WTC11 (cell line): ENCODE measurements around the gene TMEM135. TPM values are rescaled to one million over a fixed set of nuclear protein-coding genes. Genes with fewer than 3 reads are reported as not detected.

Source experiments
- ATAC-seq: fragments of 200-7000 bp; cut with Tn5 transposase; 2 replicates; pipeline ENCODE4 v1.10.0; 2021; ENCODE audit warnings: mild to moderate bottlenecking, moderate library complexity
- CTCF ChIA-PET: fragments of 300-600 bp; sonication (Branson Sonifier 250); formaldehyde crosslinking; loops from one replicate; lab custom pipeline; 2021; ENCODE audit warnings: antibody characterized with exemption; lab: Charles Lee
- POLR2A ChIA-PET: fragments of 350-600 bp; sonication (Branson Sonifier 250); formaldehyde crosslinking; loops from one replicate; lab custom pipeline; 2021; ENCODE audit warnings: antibody characterized with exemption; lab: Charles Lee
- DNase-seq: peaks from one replicate; pipeline ENCODE4 v3.0.0; 2021; ENCODE audit warnings: low spot score
- H3K27ac Mint-ChIP-seq: 2 replicates; pipeline ENCODE4 v1.8.0; 2021; ENCODE audit warnings: mixed read lengths
- H3K27me3 Mint-ChIP-seq: 2 replicates; pipeline ENCODE4 v1.8.0; 2021; ENCODE audit warnings: low read depth, mild to moderate bottlenecking, moderate library complexity, mixed read lengths
- H3K36me3 Mint-ChIP-seq: 2 replicates; pipeline ENCODE4 v1.8.0; 2021; ENCODE audit warnings: mixed read lengths
- H3K4me1 Mint-ChIP-seq: 2 replicates; pipeline ENCODE4 v1.8.0; 2022; ENCODE audit warnings: mixed read lengths
- H3K4me3 Mint-ChIP-seq: 2 replicates; pipeline ENCODE4 v1.8.0; 2021; ENCODE audit warnings: mild to moderate bottlenecking, moderate library complexity, mixed read lengths
- H3K9me3 Mint-ChIP-seq: 2 replicates; pipeline ENCODE4 v1.8.0; 2021; ENCODE audit warnings: mixed read lengths
- ATF1 ChIP-seq: sonication (generic); formaldehyde crosslinking; IDR thresholded peaks from 2 replicates; pipeline ENCODE4 v1.8.1; 2023; ENCODE audit warnings: mild to moderate bottlenecking, moderate library complexity, missing genetic modification reagents
- CREB1 ChIP-seq: sonication (generic); formaldehyde crosslinking; IDR thresholded peaks from 2 replicates; pipeline ENCODE4 v1.8.0; 2023; ENCODE audit warnings: mild to moderate bottlenecking, missing genetic modification reagents
- ESRRA ChIP-seq: sonication (generic); formaldehyde crosslinking; IDR thresholded peaks from 2 replicates; pipeline ENCODE4 v1.8.1; 2022; ENCODE audit warnings: mild to moderate bottlenecking, missing genetic modification reagents, borderline replicate concordance
- FOXP4 ChIP-seq: sonication (generic); formaldehyde crosslinking; IDR thresholded peaks from 2 replicates; pipeline ENCODE4 v1.8.0; 2022; ENCODE audit warnings: mild to moderate bottlenecking, missing genetic modification reagents
- GABPB1 ChIP-seq: sonication (generic); formaldehyde crosslinking; IDR thresholded peaks from 2 replicates; pipeline ENCODE4 v1.8.1; 2023; ENCODE audit warnings: mild to moderate bottlenecking, missing genetic modification reagents
- IRF2 ChIP-seq: sonication (generic); formaldehyde crosslinking; IDR thresholded peaks from 2 replicates; pipeline ENCODE4 v1.8.0; 2022; ENCODE audit warnings: low read depth, missing genetic modification reagents, borderline replicate concordance
- NFATC4 ChIP-seq: fragments of 250-450 bp; sonication (Bioruptor Pico); IDR thresholded peaks from 2 replicates; pipeline ENCODE4 v1.9.0; 2021; ENCODE audit warnings: mild to moderate bottlenecking
- NFE2L1 ChIP-seq: sonication (generic); formaldehyde crosslinking; IDR thresholded peaks from 2 replicates; pipeline ENCODE4 v1.8.1; 2023; ENCODE audit warnings: missing genetic modification reagents
- NFYB ChIP-seq: sonication (generic); formaldehyde crosslinking; conservative IDR thresholded peaks from 2 replicates; pipeline ENCODE4 v1.8.0; 2022; ENCODE audit warnings: low read depth, missing genetic modification reagents
- NR3C1 ChIP-seq: sonication (generic); formaldehyde crosslinking; conservative IDR thresholded peaks from 2 replicates; pipeline ENCODE4 v1.8.1; 2023; ENCODE audit warnings: low read depth, mild to moderate bottlenecking, missing genetic modification reagents
- OVOL2 ChIP-seq: fragments of 250-450 bp; sonication (Bioruptor Pico); IDR thresholded peaks from 2 replicates; pipeline ENCODE4 v1.9.0; 2021; ENCODE audit warnings: mild to moderate bottlenecking, borderline replicate concordance
- RORB ChIP-seq: fragments of 250-450 bp; sonication (Bioruptor Pico); IDR thresholded peaks from 2 replicates; pipeline ENCODE4 v1.9.0; 2021; ENCODE audit warnings: mild to moderate bottlenecking
- SMAD4 ChIP-seq: sonication (generic); formaldehyde crosslinking; IDR thresholded peaks from 2 replicates; pipeline ENCODE4 v1.8.0; 2022; ENCODE audit warnings: mild to moderate bottlenecking, missing genetic modification reagents
- SOX15 ChIP-seq: fragments of 250-450 bp; sonication (Bioruptor Pico); IDR thresholded peaks from 2 replicates; pipeline ENCODE4 v1.9.0; 2021; ENCODE audit warnings: mild to moderate bottlenecking
- SP1 ChIP-seq: sonication (generic); formaldehyde crosslinking; conservative IDR thresholded peaks from 2 replicates; pipeline ENCODE4 v1.8.1; 2022; ENCODE audit warnings: missing genetic modification reagents
- TCF7 ChIP-seq: sonication (generic); formaldehyde crosslinking; IDR thresholded peaks from 2 replicates; pipeline ENCODE4 v1.8.0; 2022; ENCODE audit warnings: mild to moderate bottlenecking, low read depth, missing genetic modification reagents, moderate library complexity
- ZNF263 ChIP-seq: sonication (generic); formaldehyde crosslinking; IDR thresholded peaks from 2 replicates; pipeline ENCODE4 v1.8.1; 2022; ENCODE audit warnings: low read depth, mild to moderate bottlenecking, moderate library complexity, missing genetic modification reagents
- ZNF423 ChIP-seq: fragments of 250-450 bp; sonication (Bioruptor Pico); IDR thresholded peaks from 2 replicates; pipeline ENCODE4 v2.1.2; 2022; ENCODE audit warnings: mild to moderate bottlenecking, moderate library complexity
- total RNA-seq: library from RNA; stranded (reverse); gene quantifications from 3 replicates; pipeline ENCODE4 v1.2.3, GENCODE V29; 2021
- TF ChIP-seq, protein P1 (sequence below): sonication (generic); formaldehyde crosslinking; IDR thresholded peaks from 2 replicates; pipeline ENCODE4 v1.8.0; 2023; ENCODE audit warnings: missing genetic modification reagents
- TF ChIP-seq, protein P2 (sequence below): sonication (generic); formaldehyde crosslinking; IDR thresholded peaks from 2 replicates; pipeline ENCODE4 v1.8.1; 2023; ENCODE audit warnings: mild to moderate bottlenecking, missing genetic modification reagents, borderline replicate concordance
- TF ChIP-seq, protein P3 (sequence below): sonication (generic); formaldehyde crosslinking; IDR thresholded peaks from 2 replicates; pipeline ENCODE4 v1.8.1; 2022; ENCODE audit warnings: mild to moderate bottlenecking, missing genetic modification reagents, moderate library complexity, borderline replicate concordance
- TF ChIP-seq, protein P4 (sequence below): fragments of 250-450 bp; sonication (Bioruptor Pico); IDR thresholded peaks from 2 replicates; pipeline ENCODE4 v1.9.0; 2021; ENCODE audit warnings: moderate library complexity, mild to moderate bottlenecking, inconsistent platforms, borderline replicate concordance

TMEM135 gene
- total RNA-seq, 1 experiment from 2014 or later, result 35.8 TPM

GRCh38 chr11:87353771-87354345 is 316.1 kb downstream of the TMEM135 start (continued):
- TF ChIP-seq, protein P1, sequence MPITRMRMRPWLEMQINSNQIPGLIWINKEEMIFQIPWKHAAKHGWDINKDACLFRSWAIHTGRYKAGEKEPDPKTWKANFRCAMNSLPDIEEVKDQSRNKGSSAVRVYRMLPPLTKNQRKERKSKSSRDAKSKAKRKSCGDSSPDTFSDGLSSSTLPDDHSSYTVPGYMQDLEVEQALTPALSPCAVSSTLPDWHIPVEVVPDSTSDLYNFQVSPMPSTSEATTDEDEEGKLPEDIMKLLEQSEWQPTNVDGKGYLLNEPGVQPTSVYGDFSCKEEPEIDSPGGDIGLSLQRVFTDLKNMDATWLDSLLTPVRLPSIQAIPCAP, result no peak
- TF ChIP-seq IRF2 (no peak), TCF7 (CRISPR knock-in tag) (no peak), ZNF423 (CRISPR knock-in tag) (no peak), NFYB (no peak)

- DNase-seq, result no peak
- Mint-ChIP-seq H3K4me1 (peaks cover 16% of the 10 kb centered on the region), H3K27ac (no peak overlapping the region), H3K36me3 (no peaks in the 10 kb centered on the region), H3K9me3 (no peaks in the 10 kb centered on the region), H3K4me3 (no peak overlapping the region), H3K27me3 (no peaks in the 10 kb centered on the region)
- ChIA-PET POLR2A (no interaction called here), CTCF (interaction anchor here (4.2 kb wide), 1 partner anchor 66 kb away, joined by 75 read pairs; no protein-coding TSS in a partner anchor)
- TF ChIP-seq ATF1 (CRISPR knock-in tag), result no peak
- no peak for TF ChIP-seq NFE2L1 (CRISPR knock-in tag)
- TF ChIP-seq, protein P2, sequence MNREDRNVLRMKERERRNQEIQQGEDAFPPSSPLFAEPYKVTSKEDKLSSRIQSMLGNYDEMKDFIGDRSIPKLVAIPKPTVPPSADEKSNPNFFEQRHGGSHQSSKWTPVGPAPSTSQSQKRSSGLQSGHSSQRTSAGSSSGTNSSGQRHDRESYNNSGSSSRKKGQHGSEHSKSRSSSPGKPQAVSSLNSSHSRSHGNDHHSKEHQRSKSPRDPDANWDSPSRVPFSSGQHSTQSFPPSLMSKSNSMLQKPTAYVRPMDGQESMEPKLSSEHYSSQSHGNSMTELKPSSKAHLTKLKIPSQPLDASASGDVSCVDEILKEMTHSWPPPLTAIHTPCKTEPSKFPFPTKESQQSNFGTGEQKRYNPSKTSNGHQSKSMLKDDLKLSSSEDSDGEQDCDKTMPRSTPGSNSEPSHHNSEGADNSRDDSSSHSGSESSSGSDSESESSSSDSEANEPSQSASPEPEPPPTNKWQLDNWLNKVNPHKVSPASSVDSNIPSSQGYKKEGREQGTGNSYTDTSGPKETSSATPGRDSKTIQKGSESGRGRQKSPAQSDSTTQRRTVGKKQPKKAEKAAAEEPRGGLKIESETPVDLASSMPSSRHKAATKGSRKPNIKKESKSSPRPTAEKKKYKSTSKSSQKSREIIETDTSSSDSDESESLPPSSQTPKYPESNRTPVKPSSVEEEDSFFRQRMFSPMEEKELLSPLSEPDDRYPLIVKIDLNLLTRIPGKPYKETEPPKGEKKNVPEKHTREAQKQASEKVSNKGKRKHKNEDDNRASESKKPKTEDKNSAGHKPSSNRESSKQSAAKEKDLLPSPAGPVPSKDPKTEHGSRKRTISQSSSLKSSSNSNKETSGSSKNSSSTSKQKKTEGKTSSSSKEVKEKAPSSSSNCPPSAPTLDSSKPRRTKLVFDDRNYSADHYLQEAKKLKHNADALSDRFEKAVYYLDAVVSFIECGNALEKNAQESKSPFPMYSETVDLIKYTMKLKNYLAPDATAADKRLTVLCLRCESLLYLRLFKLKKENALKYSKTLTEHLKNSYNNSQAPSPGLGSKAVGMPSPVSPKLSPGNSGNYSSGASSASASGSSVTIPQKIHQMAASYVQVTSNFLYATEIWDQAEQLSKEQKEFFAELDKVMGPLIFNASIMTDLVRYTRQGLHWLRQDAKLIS (CRISPR knock-in tag), result no peak
- no peak for TF ChIP-seq GABPB1
- no peak for TF ChIP-seq NFATC4 (CRISPR knock-in tag)
- no peak for TF ChIP-seq OVOL2 (CRISPR knock-in tag)
- TF ChIP-seq TCF7 (CRISPR knock-in tag), result no peak
- no peak for TF ChIP-seq ESRRA
- no peak for TF ChIP-seq RORB (CRISPR knock-in tag)
- TF ChIP-seq SMAD4 (CRISPR knock-in tag), result no peak
- no peak for TF ChIP-seq CREB1 (CRISPR knock-in tag)
- no peak for TF ChIP-seq SOX15 (CRISPR knock-in tag)
- TF ChIP-seq, protein P3, sequence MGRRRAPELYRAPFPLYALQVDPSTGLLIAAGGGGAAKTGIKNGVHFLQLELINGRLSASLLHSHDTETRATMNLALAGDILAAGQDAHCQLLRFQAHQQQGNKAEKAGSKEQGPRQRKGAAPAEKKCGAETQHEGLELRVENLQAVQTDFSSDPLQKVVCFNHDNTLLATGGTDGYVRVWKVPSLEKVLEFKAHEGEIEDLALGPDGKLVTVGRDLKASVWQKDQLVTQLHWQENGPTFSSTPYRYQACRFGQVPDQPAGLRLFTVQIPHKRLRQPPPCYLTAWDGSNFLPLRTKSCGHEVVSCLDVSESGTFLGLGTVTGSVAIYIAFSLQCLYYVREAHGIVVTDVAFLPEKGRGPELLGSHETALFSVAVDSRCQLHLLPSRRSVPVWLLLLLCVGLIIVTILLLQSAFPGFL (CRISPR knock-in tag), result no peak
- TF ChIP-seq ZNF263 (CRISPR knock-in tag), result no peak
- TF ChIP-seq, protein P4, sequence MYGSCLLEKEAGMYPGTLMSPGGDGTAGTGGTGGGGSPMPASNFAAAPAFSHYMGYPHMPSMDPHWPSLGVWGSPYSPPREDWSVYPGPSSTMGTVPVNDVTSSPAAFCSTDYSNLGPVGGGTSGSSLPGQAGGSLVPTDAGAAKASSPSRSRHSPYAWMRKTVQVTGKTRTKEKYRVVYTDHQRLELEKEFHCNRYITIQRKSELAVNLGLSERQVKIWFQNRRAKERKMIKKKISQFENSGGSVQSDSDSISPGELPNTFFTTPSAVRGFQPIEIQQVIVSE (CRISPR knock-in tag), result no peak
- TF ChIP-seq SP1, result no peak
- no peak for TF ChIP-seq NR3C1 (CRISPR knock-in tag)
- no peak for TF ChIP-seq FOXP4 (CRISPR knock-in tag)
- no peak for ATAC-seq
Observed at GRCh38 chr11:87355596-87355995, 317.9 kb downstream of the TMEM135 start.
